HL-60 (cell line): ENCODE measurements around the gene CSNK1G2.

Experiments used
- CTCF ChIP-seq: IDR thresholded peaks from one replicate; pipeline ENCODE4 v1.5.1; 2011; ENCODE audit warnings: low read length, control low read depth, inconsistent platforms; ENCODE audit not compliant: insufficient read depth
- GABPA ChIP-seq: IDR thresholded peaks from 2 replicates; pipeline ENCODE4 v1.6.1; 2012; ENCODE audit warnings: low read depth
- POLR2AphosphoS5 ChIP-seq: IDR thresholded peaks from 2 replicates; pipeline ENCODE4 v1.6.1; 2012; ENCODE audit warnings: low read depth
- REST ChIP-seq: IDR thresholded peaks from 2 replicates; pipeline ENCODE4 v1.6.1; 2012; ENCODE audit warnings: low read depth; ENCODE audit not compliant: insufficient replicate concordance
- SPI1 ChIP-seq: IDR thresholded peaks from 2 replicates; pipeline ENCODE4 v1.6.1; 2012; ENCODE audit warnings: low read depth, mild to moderate bottlenecking, borderline replicate concordance

- TF ChIP-seq POLR2AphosphoS5 (no peak), CTCF (no peak), REST (no peak), GABPA (no peak), SPI1 (peak; percentile 9; the same call in 1 of the 2 replicates)
Observed at GRCh38 chr19:1933244-1933643, 7.7 kb upstream of the CSNK1G2 start.
